Neural progenitor cell (in vitro differentiated cells): ENCODE results near the gene R3HDM1.

Source experiments
- EZH2 ChIP-seq: fragments of 200-600 bp; sonication (generic); IDR thresholded peaks from 2 replicates; pipeline ENCODE4 v1.6.1; 2017; ENCODE audit warnings: antibody characterized with exemption, mild to moderate bottlenecking, moderate library complexity
- EZH2phosphoT487 ChIP-seq: fragments of 200-600 bp; sonication (generic); IDR thresholded peaks from 2 replicates; pipeline ENCODE4 v1.6.1; 2017; ENCODE audit warnings: antibody characterized with exemption
- TF ChIP-seq, protein P1 (sequence below): fragments of 200-600 bp; sonication (generic); IDR thresholded peaks from 2 replicates; pipeline ENCODE4 v1.5.1; 2017; ENCODE audit warnings: antibody characterized with exemption, mild to moderate bottlenecking

DNA sequence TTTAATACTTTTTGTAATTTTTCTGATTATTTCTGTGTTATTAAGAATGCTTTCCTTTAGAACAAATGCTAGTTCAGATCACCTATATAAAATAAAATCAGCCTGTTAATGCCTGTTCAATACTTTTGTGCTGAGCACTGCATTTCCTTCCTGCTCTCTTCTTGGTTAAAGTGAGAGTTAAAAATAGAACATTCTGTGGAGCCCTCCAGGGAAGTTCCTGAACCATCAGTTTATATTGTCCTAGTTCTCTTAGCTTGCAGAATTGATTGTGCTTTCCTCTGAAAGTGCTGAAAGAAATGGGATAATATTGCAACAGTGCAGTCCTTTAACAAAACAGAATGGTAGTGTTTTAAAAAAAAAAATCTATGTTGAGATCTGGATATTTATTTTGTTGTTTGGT is 135.8 kb downstream of the R3HDM1 start:
- TF ChIP-seq, protein P1, sequence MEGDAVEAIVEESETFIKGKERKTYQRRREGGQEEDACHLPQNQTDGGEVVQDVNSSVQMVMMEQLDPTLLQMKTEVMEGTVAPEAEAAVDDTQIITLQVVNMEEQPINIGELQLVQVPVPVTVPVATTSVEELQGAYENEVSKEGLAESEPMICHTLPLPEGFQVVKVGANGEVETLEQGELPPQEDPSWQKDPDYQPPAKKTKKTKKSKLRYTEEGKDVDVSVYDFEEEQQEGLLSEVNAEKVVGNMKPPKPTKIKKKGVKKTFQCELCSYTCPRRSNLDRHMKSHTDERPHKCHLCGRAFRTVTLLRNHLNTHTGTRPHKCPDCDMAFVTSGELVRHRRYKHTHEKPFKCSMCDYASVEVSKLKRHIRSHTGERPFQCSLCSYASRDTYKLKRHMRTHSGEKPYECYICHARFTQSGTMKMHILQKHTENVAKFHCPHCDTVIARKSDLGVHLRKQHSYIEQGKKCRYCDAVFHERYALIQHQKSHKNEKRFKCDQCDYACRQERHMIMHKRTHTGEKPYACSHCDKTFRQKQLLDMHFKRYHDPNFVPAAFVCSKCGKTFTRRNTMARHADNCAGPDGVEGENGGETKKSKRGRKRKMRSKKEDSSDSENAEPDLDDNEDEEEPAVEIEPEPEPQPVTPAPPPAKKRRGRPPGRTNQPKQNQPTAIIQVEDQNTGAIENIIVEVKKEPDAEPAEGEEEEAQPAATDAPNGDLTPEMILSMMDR = no peak
- TF ChIP-seq EZH2 = no peak
- no peak for TF ChIP-seq EZH2phosphoT487
